Vagina (tissue), 2 donors: ENCODE data around the gene HOXD11. TPM values are rescaled to one million over a fixed set of nuclear protein-coding genes. Genes with fewer than 3 reads are reported as not detected.

ENCODE experiments used
- DNase-seq, 2 donors: peaks; one replicate each; pipeline ENCODE4 v3.0.0-alpha.2; 2017; ENCODE audit errors: extremely low spot score in 2 of 2
- H3K27ac ChIP-seq: fragments of 200-600 bp; sonication (generic); one replicate; pipeline ENCODE4 v1.5.1; 2019
- H3K27me3 ChIP-seq: fragments of 200-600 bp; sonication (generic); one replicate; pipeline ENCODE4 v1.5.1; 2019
- H3K36me3 ChIP-seq, 2 donors: fragments of 200-600 bp; sonication (generic); one replicate each; pipeline ENCODE4 v1.5.1; 2017 to 2019
- H3K4me1 ChIP-seq: fragments of 200-600 bp; sonication (generic); one replicate; pipeline ENCODE4 v1.5.1; 2019
- H3K4me3 ChIP-seq, 2 donors: fragments of 200-600 bp; sonication (generic); 1 replicate in 1 of 2; 2 replicates in 1 of 2; pipeline ENCODE4 v1.5.1; 2016 to 2019
- H3K9me3 ChIP-seq: fragments of 200-600 bp; sonication (generic); one replicate; pipeline ENCODE4 v1.5.1; 2019
- POLR2A ChIP-seq, 2 donors: fragments of 450-650 bp; IDR thresholded peaks; one replicate each; pipeline ENCODE4 v1.6.1; 2017; ENCODE audit warnings: antibody characterized with exemption in 2 of 2, mild to moderate bottlenecking in 2 of 2, moderate library complexity in 2 of 2
- POLR2AphosphoS5 ChIP-seq, 2 donors: sonication (generic); formaldehyde crosslinking; IDR thresholded peaks; one replicate each; pipeline ENCODE4 v1.9.0; 2017; ENCODE audit warnings: antibody characterized with exemption in 2 of 2, mild to moderate bottlenecking in 2 of 2, low read depth in 1 of 2; ENCODE audit not compliant: insufficient read depth in 1 of 2
- intact Hi-C: fragments of 100-400 bp; cut with DNase I; formaldehyde crosslinking; loops from one replicate; pipeline ENCODE4 v1.15.1; 2023
- total RNA-seq: library from RNA; depleted of rRNA; stranded (reverse); fragments of >200 nt; gene quantifications from one replicate; pipeline ENCODE4 v1.2.3, GENCODE V29; 2016
- TF ChIP-seq, protein P1 (sequence below), 3 experiments: fragments of 450-650 bp in 2 of 3; fragments of 200-600 bp in 1 of 3; sonication (generic) in 1 of 3; IDR thresholded peaks; one replicate each; pipeline ENCODE4 v1.5.1; 2017 to 2019; ENCODE audit warnings: antibody characterized with exemption in 3 of 3, mild to moderate bottlenecking in 2 of 3, moderate library complexity in 2 of 3

The HOXD11 gene
- total RNA-seq, 1 donor from 2014 or later: 19.4 TPM

GRCh38 chr2:176135035-176135440, 28.0 kb downstream of the HOXD11 start:
- Histone ChIP-seq H3K27me3 (peaks cover 5% of the 10 kb centered on the region), H3K36me3 (no peaks in the 10 kb centered on the region), H3K4me1 (peaks cover 12% of the 10 kb centered on the region), H3K9me3 (no peaks in the 10 kb centered on the region), H3K4me3 (peak overlapping the region in 1 of 2 donors; percentile 40), H3K27ac (peak overlapping the region; percentile 83)
- DNase-seq: no peak
- TF ChIP-seq, protein P1, sequence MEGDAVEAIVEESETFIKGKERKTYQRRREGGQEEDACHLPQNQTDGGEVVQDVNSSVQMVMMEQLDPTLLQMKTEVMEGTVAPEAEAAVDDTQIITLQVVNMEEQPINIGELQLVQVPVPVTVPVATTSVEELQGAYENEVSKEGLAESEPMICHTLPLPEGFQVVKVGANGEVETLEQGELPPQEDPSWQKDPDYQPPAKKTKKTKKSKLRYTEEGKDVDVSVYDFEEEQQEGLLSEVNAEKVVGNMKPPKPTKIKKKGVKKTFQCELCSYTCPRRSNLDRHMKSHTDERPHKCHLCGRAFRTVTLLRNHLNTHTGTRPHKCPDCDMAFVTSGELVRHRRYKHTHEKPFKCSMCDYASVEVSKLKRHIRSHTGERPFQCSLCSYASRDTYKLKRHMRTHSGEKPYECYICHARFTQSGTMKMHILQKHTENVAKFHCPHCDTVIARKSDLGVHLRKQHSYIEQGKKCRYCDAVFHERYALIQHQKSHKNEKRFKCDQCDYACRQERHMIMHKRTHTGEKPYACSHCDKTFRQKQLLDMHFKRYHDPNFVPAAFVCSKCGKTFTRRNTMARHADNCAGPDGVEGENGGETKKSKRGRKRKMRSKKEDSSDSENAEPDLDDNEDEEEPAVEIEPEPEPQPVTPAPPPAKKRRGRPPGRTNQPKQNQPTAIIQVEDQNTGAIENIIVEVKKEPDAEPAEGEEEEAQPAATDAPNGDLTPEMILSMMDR (IDR thresholded peaks at IDR 0.05): no peak
- TF ChIP-seq POLR2A (IDR thresholded peaks at IDR 0.05) (no peak), POLR2AphosphoS5 (IDR thresholded peaks at IDR 0.05; ENCODE audit: insufficient read depth in 1 of 2, low read depth in 1 of 2) (no peak)
- intact Hi-C loops: no loop called here

- H3K36me3 ChIP-seq: no peaks in the 10 kb centered on the region
- peaks cover 23% of the 10 kb centered on the region for H3K4me1 ChIP-seq
- DNase-seq: no peak
- H3K4me3 ChIP-seq: peak overlapping the region; percentile 40 to 51
- intact Hi-C loops: no loop called here
- peak overlapping the region; percentile 83 for H3K27ac ChIP-seq
- TF ChIP-seq, protein P1 (IDR thresholded peaks at IDR 0.05): no peak
- no peak for TF ChIP-seq POLR2A (IDR thresholded peaks at IDR 0.05)
- peak in 1 of 2 donors; percentile 4 for TF ChIP-seq POLR2AphosphoS5 (IDR thresholded peaks at IDR 0.05; ENCODE audit: insufficient read depth in 1 of 2, low read depth in 1 of 2)
- no peaks in the 10 kb centered on the region for H3K9me3 ChIP-seq
- H3K27me3 ChIP-seq: no peaks in the 10 kb centered on the region
Observed at GRCh38 chr2:176136374-176137251, 29.5 kb downstream of the HOXD11 start.

DNA sequence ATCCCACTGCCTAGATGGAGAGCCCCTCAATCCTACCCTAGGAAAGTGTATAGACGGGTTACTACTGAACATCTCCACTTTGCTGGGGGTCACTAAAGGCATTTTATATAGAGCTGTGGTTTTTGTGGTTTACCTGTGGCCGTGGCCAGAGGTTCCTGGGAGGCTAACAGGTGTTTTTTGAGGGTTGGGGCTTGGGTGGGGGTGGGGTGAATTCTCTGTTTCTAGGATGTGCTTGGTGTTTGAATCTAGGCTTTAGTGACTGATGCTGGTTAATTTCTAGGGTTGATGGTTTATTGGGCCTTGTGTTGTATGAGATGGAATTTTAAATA, 30.1 kb downstream of the HOXD11 start:
- TF ChIP-seq, protein P1 (IDR thresholded peaks at IDR 0.05): no peak
- TF ChIP-seq POLR2A (IDR thresholded peaks at IDR 0.05) (no peak), POLR2AphosphoS5 (IDR thresholded peaks at IDR 0.05; ENCODE audit: insufficient read depth in 1 of 2, low read depth in 1 of 2) (no peak)
- Histone ChIP-seq H3K9me3 (no peaks in the 10 kb centered on the region), H3K4me1 (peaks cover 21% of the 10 kb centered on the region), H3K27me3 (no peaks in the 10 kb centered on the region), H3K4me3 (peak overlapping the region; percentile 40 to 51), H3K36me3 (no peaks in the 10 kb centered on the region), H3K27ac (peak overlapping the region; percentile 83)
- intact Hi-C loops: no loop called here
- no peak for DNase-seq

DNA sequence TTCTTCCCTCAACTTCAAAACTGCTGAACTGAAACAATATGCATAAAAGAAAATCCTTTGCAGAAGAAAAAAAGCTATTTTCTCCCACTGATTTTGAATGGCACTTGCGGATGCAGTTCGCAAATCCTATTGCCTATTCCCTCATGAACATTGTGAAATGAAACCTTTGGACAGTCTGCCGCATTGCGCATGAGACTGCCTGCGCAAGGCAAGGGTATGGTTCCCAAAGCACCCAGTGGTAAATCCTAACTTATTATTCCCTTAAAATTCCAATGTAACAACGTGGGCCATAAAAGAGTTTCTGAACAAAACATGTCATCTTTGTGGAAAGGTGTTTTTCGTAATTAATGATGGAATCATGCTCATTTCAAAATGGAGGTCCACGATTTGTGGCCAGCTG, 30.8 kb downstream of the HOXD11 start:
- intact Hi-C loops: no loop called here
- peaks cover 18% of the 10 kb centered on the region for H3K4me1 ChIP-seq

More for the DNA sequence above, 30.8 kb downstream of the HOXD11 start:
- H3K4me3 ChIP-seq: peak overlapping the region; percentile 17 to 51
- no peaks in the 10 kb centered on the region for H3K36me3 ChIP-seq
- H3K27ac ChIP-seq: no peak overlapping the region
- no peaks in the 10 kb centered on the region for H3K27me3 ChIP-seq
- DNase-seq: no peak
- no peaks in the 10 kb centered on the region for H3K9me3 ChIP-seq
- TF ChIP-seq POLR2AphosphoS5 (IDR thresholded peaks at IDR 0.05; ENCODE audit: insufficient read depth in 1 of 2, low read depth in 1 of 2) (no peak), POLR2A (IDR thresholded peaks at IDR 0.05) (no peak)
- TF ChIP-seq, protein P1 (IDR thresholded peaks at IDR 0.05): no peak
